Astrocyte (in vitro differentiated cells and primary cell): ENCODE results near the gene ABCG4.

Experiments used
- EZH2 ChIP-seq: IDR thresholded peaks from 2 replicates; pipeline ENCODE4 v1.6.1; 2012; ENCODE audit warnings: mild to moderate bottlenecking, low read length, inconsistent platforms; ENCODE audit not compliant: insufficient read depth
- TF ChIP-seq, protein P1 (sequence below): IDR thresholded peaks from 2 replicates; pipeline ENCODE4 v1.5.1; 2011; ENCODE audit warnings: low read depth, mild to moderate bottlenecking, inconsistent platforms, low read length, moderate library complexity; ENCODE audit not compliant: insufficient read depth

- no peak for TF ChIP-seq EZH2
- TF ChIP-seq, protein P1, sequence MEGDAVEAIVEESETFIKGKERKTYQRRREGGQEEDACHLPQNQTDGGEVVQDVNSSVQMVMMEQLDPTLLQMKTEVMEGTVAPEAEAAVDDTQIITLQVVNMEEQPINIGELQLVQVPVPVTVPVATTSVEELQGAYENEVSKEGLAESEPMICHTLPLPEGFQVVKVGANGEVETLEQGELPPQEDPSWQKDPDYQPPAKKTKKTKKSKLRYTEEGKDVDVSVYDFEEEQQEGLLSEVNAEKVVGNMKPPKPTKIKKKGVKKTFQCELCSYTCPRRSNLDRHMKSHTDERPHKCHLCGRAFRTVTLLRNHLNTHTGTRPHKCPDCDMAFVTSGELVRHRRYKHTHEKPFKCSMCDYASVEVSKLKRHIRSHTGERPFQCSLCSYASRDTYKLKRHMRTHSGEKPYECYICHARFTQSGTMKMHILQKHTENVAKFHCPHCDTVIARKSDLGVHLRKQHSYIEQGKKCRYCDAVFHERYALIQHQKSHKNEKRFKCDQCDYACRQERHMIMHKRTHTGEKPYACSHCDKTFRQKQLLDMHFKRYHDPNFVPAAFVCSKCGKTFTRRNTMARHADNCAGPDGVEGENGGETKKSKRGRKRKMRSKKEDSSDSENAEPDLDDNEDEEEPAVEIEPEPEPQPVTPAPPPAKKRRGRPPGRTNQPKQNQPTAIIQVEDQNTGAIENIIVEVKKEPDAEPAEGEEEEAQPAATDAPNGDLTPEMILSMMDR, result no peak
Measured at GRCh38 chr11:119111361-119111925, 37.4 kb upstream of the ABCG4 start.
